Measurements from ENCODE around the gene MAP1B. TPM values are rescaled to one million over a fixed set of nuclear protein-coding genes. Genes with fewer than 3 reads are reported as not detected.

MAP1B gene
- total and polyA plus RNA-seq, 4 donors = 1.5 to 46.7 (median 16.0) TPM

- 60 to 79% methylated on average over 29 of the region's 29 CpGs for WGBS, 2 donors
- ATAC-seq (ENCODE audit: insufficient read depth, low FRiP score) (peak; percentile 17), DNase-seq (peak; percentile 56 to 68 (median 67))
- Histone ChIP-seq H3K36me3 (ENCODE audit: control insufficient read depth in 4 of 4, insufficient read depth in 4 of 4, low read length in 4 of 4) (peaks cover 0 to 6% (median 0%) of the 10 kb centered on the region in 4 donors), H3K4me3 (no peak overlapping the region), H3K9ac (ENCODE audit: insufficient read depth in 1 of 2, low read length in 2 of 2) (no peak overlapping the region), H3K27me3 (ENCODE audit: control insufficient read depth in 3 of 3, insufficient read depth in 3 of 3, low read length in 2 of 3) (no peaks in the 10 kb centered on the region), H3K9me3 (ENCODE audit: control insufficient read depth in 4 of 4, insufficient read depth in 3 of 4, low read length in 3 of 4) (no peaks in the 10 kb centered on the region), H3K27ac (ENCODE audit: low read depth in 1 of 2, low read length in 1 of 2) (peak overlapping the region in 1 of 2 donors; percentile 15), H3K4me1 (ENCODE audit: control insufficient read depth in 5 of 5, insufficient read depth in 5 of 5, low read length in 5 of 5) (peaks cover 0 to 18% (median 2%) of the 10 kb centered on the region in 5 donors)
- TF ChIP-seq CTCF (IDR thresholded peaks at IDR 0.05; ENCODE audit: control extremely low read depth, extremely low read depth) = no peak
These were observed 71.9 kb downstream of the MAP1B start for GRCh38 chr5:72179028-72179815.

GRCh38 chr5:72179816-72180440 is 72.7 kb downstream of the MAP1B start:
- H3K4me3 ChIP-seq = no peak overlapping the region
- TF ChIP-seq CTCF (IDR thresholded peaks at IDR 0.05; ENCODE audit: control extremely low read depth, extremely low read depth) = no peak
- ATAC-seq (ENCODE audit: insufficient read depth, low FRiP score) = no peak
- H3K27ac ChIP-seq (ENCODE audit: low read depth in 1 of 2, low read length in 1 of 2) = no peak overlapping the region
- H3K9me3 ChIP-seq (ENCODE audit: control insufficient read depth in 4 of 4, insufficient read depth in 3 of 4, low read length in 3 of 4) = no peaks in the 10 kb centered on the region
- no peak for DNase-seq
- H3K27me3 ChIP-seq (ENCODE audit: control insufficient read depth in 3 of 3, insufficient read depth in 3 of 3, low read length in 2 of 3) = no peaks in the 10 kb centered on the region
- H3K36me3 ChIP-seq (ENCODE audit: control insufficient read depth in 4 of 4, insufficient read depth in 4 of 4, low read length in 4 of 4) = peaks cover 0 to 4% (median 0%) of the 10 kb centered on the region in 4 donors
- no peak overlapping the region for H3K9ac ChIP-seq (ENCODE audit: insufficient read depth in 1 of 2, low read length in 2 of 2)
- WGBS, 2 donors = 74 to 91% methylated on average over 11 of the region's 11 CpGs
- H3K4me1 ChIP-seq (ENCODE audit: control insufficient read depth in 5 of 5, insufficient read depth in 5 of 5, low read length in 5 of 5) = peaks cover 0 to 18% (median 2%) of the 10 kb centered on the region in 5 donors

- H3K9ac ChIP-seq (ENCODE audit: insufficient read depth in 1 of 2, low read length in 2 of 2) = no peak overlapping the region
- no peak for TF ChIP-seq CTCF (IDR thresholded peaks at IDR 0.05; ENCODE audit: control extremely low read depth, extremely low read depth)
- DNase-seq = no peak
- no peaks in the 10 kb centered on the region for H3K9me3 ChIP-seq (ENCODE audit: control insufficient read depth in 4 of 4, insufficient read depth in 3 of 4, low read length in 3 of 4)
- peaks cover 0 to 4% (median 0%) of the 10 kb centered on the region in 4 donors for H3K36me3 ChIP-seq (ENCODE audit: control insufficient read depth in 4 of 4, insufficient read depth in 4 of 4, low read length in 4 of 4)
- H3K4me3 ChIP-seq = no peak overlapping the region
- peaks cover 0 to 25% (median 2%) of the 10 kb centered on the region in 5 donors for H3K4me1 ChIP-seq (ENCODE audit: control insufficient read depth in 5 of 5, insufficient read depth in 5 of 5, low read length in 5 of 5)
- H3K27me3 ChIP-seq (ENCODE audit: control insufficient read depth in 3 of 3, insufficient read depth in 3 of 3, low read length in 2 of 3) = no peaks in the 10 kb centered on the region
- ATAC-seq (ENCODE audit: insufficient read depth, low FRiP score) = no peak
- no peak overlapping the region for H3K27ac ChIP-seq (ENCODE audit: low read depth in 1 of 2, low read length in 1 of 2)
- 70 to 88% methylated on average over 4 of the region's 4 CpGs for WGBS, 2 donors
These were observed 73.7 kb downstream of the MAP1B start for GRCh38 chr5:72180925-72181324.

All from lung (tissue), 12 donors.